DMS 273 (cell line): ENCODE measurements around the gene PIGL.
A peak's percentile ranks its signal among the peaks of the same experiment; 100 is the strongest.

ENCODE experiments used
- DNase-seq: peaks from one replicate; lab custom pipeline; 2025; ENCODE audit not compliant: unreplicated experiment; lab: John Stamatoyannopoulos, UW

Gene PIGL

GRCh38 chr17:16352303-16352666 lies 135.3 kb downstream of the PIGL start:
- DNase-seq = peak; percentile 67

- DNase-seq = peak; percentile 63
Measured at GRCh38 chr17:16352667-16353316, 135.8 kb downstream of the PIGL start.

GRCh38 chr17:16353317-16354174 lies 136.5 kb downstream of the PIGL start, which contains the start of gene CENPV:
CENPV (minus strand) TSS chr17:16353469; CDS start chr17:16353436, 33 bp downstream.
- DNase-seq = peak; percentile 85

- DNase-seq = no peak
Measured at GRCh38 chr17:16354585-16354984, 137.6 kb downstream of the PIGL start.

DNA sequence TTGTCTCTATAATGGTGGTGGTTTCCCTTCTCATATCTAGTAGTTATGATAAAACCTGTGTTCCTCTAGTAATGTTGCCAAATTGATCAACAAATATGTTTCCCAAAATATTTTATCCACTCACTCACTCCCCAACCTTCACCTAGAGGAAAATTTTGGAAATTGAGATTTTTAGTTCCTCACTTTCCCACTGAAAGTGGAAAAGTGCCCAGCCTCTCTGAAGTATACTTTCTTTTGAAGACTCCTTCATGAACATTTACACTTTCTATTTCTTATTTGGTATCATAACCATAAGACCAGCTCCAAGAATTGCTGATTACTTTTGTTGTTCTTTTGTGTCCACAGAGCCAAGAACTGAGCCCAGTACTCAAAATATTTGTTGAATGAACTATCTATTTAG lies 141.4 kb downstream of the PIGL start:
- DNase-seq = no peak

- no peak for DNase-seq
Measured at GRCh38 chr17:16361874-16362273, 144.9 kb downstream of the PIGL start.

DNA sequence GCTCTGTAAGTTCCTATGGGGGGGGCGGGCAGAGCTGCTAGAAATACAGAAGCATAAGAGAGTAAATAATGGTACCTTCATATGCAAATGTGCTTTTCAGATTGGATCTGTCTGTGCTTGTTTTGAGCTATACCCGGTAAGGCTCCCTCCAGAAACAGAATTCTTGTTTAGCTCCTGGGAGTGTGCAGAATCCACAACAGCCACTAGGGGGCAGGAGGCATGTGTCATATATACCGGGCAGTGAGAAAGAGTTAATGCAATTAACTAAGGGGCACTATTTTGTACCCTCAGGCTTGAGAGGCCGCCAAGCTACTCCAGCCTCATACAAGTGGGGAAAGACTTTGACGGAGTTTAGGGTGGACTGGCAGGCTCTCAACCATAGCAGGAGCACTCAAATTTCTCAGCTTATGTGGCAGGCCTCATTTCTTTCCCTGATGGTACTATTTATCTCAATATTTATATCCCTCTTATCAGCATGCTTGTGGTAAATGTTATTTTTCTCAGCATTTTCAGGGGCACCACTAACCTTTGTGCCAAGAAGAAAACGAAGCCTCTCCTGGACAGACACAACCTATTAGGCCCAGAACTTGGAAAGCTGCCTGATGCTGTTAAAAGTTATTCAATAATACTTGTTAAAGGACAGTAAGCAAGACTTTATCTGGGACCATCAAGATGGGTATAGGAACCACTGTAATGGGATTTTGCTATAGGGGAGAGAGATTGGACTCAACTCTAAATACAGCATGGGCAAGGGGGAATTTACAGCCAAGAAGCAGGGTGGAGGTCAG lies 146.9 kb downstream of the PIGL start:
- peak; percentile 85 for DNase-seq

DNA sequence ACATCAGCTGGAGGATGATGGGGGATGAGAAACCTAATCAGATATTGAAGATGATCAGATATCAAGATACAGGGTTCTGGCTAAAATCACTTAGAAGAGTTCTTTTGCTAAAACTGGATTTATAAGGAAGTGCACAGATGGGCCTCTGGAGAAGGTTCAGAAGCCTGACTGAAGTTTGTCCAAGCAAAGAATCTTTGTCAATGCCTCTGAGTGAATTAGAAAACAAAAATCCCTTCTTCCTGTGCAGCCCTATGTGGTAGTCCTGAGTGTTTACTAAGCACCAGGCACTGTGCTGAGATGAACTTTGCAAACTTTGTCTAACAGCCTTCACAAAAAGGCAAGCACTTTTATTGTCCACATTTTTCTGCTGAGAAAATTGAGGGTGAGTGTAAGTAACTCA lies 147.6 kb downstream of the PIGL start:
- DNase-seq = no peak

DNA sequence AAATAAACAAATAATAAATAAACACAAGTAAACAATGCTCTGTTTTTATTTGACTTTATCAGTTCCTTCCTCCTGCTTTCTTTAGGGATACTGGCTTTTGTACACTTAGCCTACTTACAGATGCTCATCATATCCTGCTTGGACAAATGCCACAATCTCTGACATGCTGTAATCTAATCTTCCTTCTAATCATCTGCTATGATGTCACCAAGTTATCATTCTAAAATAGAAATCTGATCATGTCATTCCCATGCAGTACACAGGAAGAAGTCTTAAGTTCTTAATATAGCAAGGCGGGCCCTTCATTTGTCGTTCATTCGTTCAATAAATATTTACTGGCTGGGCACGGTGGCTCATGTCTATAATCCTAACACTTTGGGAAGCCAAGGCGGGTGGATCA lies 154.7 kb downstream of the PIGL start:
- peak; percentile 67 for DNase-seq

- DNase-seq = no peak
Measured at GRCh38 chr17:16374146-16374938, 157.3 kb downstream of the PIGL start.
